DOHH2 (cell line): ENCODE data around the gene MALRD1.

Experiments used
- CTCF ChIP-seq: fragments of 200-600 bp; sonication (generic); IDR thresholded peaks from one replicate; pipeline ENCODE4 v1.5.1; 2014; ENCODE audit warnings: antibody characterized with exemption, mild to moderate bottlenecking, low read depth, low read length; ENCODE audit not compliant: poor library complexity, severe bottlenecking
- EZH2phosphoT487 ChIP-seq: fragments of 200-600 bp; sonication (generic); IDR thresholded peaks from 2 replicates; pipeline ENCODE4 v1.6.1; 2017; ENCODE audit warnings: borderline replicate concordance, mild to moderate bottlenecking, antibody characterized with exemption, low read length, moderate library complexity, mixed read lengths

- TF ChIP-seq CTCF, result no peak
- no peak for TF ChIP-seq EZH2phosphoT487
Measured at GRCh38 chr10:19546224-19546623, 497.6 kb downstream of the MALRD1 start.
